ENCODE measurements around the gene GFPT1.

The GFPT1 gene

GRCh38 chr2:69344305-69344704, 42.7 kb downstream of the GFPT1 start:
- no peak for TF ChIP-seq JUND (IDR thresholded peaks at IDR 0.05; ENCODE audit: low read depth)
- DNase-seq (ENCODE audit: low read depth in 1 of 2, low spot score in 1 of 2) = no peak
- in situ Hi-C loops (cut with HindIII; ENCODE audit: low pct_unique_long_range_greater_than_20kb, low sequenced_read_pairs) = no loop called here

GRCh38 chr2:69340101-69340775, 46.8 kb downstream of the GFPT1 start:
- in situ Hi-C loops (cut with HindIII; ENCODE audit: low pct_unique_long_range_greater_than_20kb, low sequenced_read_pairs) = no loop called here
- no peak for DNase-seq (ENCODE audit: low read depth in 1 of 2, low spot score in 1 of 2)
- TF ChIP-seq JUND (IDR thresholded peaks at IDR 0.05; ENCODE audit: low read depth) = no peak

GRCh38 chr2:69335311-69335710, 51.7 kb downstream of the GFPT1 start:
- DNase-seq (ENCODE audit: low read depth in 1 of 2, low spot score in 1 of 2) = no peak
- in situ Hi-C loops (cut with HindIII; ENCODE audit: low pct_unique_long_range_greater_than_20kb, low sequenced_read_pairs) = no loop called here
- TF ChIP-seq JUND (IDR thresholded peaks at IDR 0.05; ENCODE audit: low read depth) = no peak

DNA sequence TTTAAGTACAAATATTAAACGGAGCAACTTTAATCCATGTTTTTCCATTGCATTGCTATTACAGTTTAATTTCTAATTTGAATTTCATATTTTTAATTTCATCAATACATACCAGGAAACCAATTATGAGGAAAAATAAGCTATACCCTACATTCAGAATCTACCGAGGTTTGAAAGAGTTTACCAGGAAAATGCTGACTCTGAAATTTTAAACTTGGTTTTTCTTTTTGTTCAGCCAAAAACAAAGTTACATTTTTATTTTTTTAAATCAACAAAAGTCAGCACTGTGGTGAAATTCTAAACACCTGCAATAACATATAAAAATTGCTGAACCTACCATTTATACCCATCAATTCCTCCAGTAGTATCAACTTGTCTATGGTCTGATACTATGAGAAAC, 53.7 kb downstream of the GFPT1 start:
- no peak for TF ChIP-seq JUND (IDR thresholded peaks at IDR 0.05; ENCODE audit: low read depth)
- in situ Hi-C loops (cut with HindIII; ENCODE audit: low pct_unique_long_range_greater_than_20kb, low sequenced_read_pairs) = no loop called here
- DNase-seq (ENCODE audit: low read depth in 1 of 2, low spot score in 1 of 2) = no peak

GRCh38 chr2:69330781-69331180, 56.2 kb downstream of the GFPT1 start:
- no peak for TF ChIP-seq JUND (IDR thresholded peaks at IDR 0.05; ENCODE audit: low read depth)
- DNase-seq (ENCODE audit: low read depth in 1 of 2, low spot score in 1 of 2) = no peak
- in situ Hi-C loops (cut with HindIII; ENCODE audit: low pct_unique_long_range_greater_than_20kb, low sequenced_read_pairs) = no loop called here

DNA sequence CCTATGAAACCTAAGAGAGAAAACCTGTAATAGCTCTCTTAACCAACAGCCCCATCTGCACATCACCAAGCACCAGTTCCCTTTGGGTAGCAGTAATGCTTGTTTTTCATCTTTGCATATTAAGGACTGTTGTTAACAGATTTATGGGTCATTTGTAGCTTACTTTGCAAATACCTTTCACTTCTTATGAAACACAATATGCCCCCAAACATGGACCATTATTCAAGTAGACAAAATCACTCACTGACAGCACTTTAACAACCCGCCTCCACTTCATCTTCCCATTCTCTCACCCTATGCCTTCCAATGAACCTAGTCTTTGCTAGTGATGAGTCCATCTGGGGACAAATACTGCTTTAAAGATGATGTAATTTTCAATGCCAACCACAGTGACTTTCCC, 64.4 kb downstream of the GFPT1 start:
- in situ Hi-C loops (cut with HindIII; ENCODE audit: low pct_unique_long_range_greater_than_20kb, low sequenced_read_pairs) = no loop called here
- no peak for TF ChIP-seq JUND (IDR thresholded peaks at IDR 0.05; ENCODE audit: low read depth)
- no peak for DNase-seq (ENCODE audit: low read depth in 1 of 2, low spot score in 1 of 2)

- no peak for TF ChIP-seq JUND (IDR thresholded peaks at IDR 0.05; ENCODE audit: low read depth)
- in situ Hi-C loops (cut with HindIII; ENCODE audit: low pct_unique_long_range_greater_than_20kb, low sequenced_read_pairs) = no loop called here
- no peak for DNase-seq (ENCODE audit: low read depth in 1 of 2, low spot score in 1 of 2)
Measured at GRCh38 chr2:69316550-69316949, 70.5 kb downstream of the GFPT1 start.

- no peak for DNase-seq (ENCODE audit: low read depth in 1 of 2, low spot score in 1 of 2)
- in situ Hi-C loops (cut with HindIII; ENCODE audit: low pct_unique_long_range_greater_than_20kb, low sequenced_read_pairs) = no loop called here
- TF ChIP-seq JUND (IDR thresholded peaks at IDR 0.05; ENCODE audit: low read depth) = no peak
Measured at GRCh38 chr2:69315160-69315761, 71.8 kb downstream of the GFPT1 start.

DNA sequence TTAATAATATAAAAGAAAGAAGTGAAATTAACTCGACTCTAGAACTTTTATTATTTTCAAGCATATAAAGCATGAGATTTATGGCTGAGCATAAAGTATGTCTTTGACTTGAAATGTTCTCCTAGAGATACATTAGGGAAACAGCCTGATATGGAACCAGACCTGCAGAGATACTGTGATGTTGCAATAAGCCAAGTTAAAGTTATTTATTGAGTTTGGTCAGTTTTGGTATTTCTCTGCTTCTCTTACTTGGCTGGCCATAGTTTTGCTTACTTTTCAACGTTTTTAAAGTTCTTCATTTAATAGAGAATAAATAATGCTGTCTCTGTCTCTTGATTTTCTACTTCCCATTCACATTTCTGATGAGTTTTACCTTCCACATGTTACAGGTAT, 76.0 kb downstream of the GFPT1 start:
- in situ Hi-C loops (cut with HindIII; ENCODE audit: low pct_unique_long_range_greater_than_20kb, low sequenced_read_pairs) = no loop called here
- DNase-seq (ENCODE audit: low read depth in 1 of 2, low spot score in 1 of 2) = no peak
- TF ChIP-seq JUND (IDR thresholded peaks at IDR 0.05; ENCODE audit: low read depth) = no peak

- TF ChIP-seq JUND (IDR thresholded peaks at IDR 0.05; ENCODE audit: low read depth) = no peak
- in situ Hi-C loops (cut with HindIII; ENCODE audit: low pct_unique_long_range_greater_than_20kb, low sequenced_read_pairs) = no loop called here
Measured at GRCh38 chr2:69310111-69311023, 76.7 kb downstream of the GFPT1 start.

GRCh38 chr2:69309351-69310110, 77.5 kb downstream of the GFPT1 start:
- DNase-seq (ENCODE audit: low read depth in 1 of 2, low spot score in 1 of 2) = peak in 1 of 2 experiments; percentile 9
- in situ Hi-C loops (cut with HindIII; ENCODE audit: low pct_unique_long_range_greater_than_20kb, low sequenced_read_pairs) = no loop called here
- TF ChIP-seq JUND (IDR thresholded peaks at IDR 0.05; ENCODE audit: low read depth) = no peak

More at GRCh38 chr2:69310111-69311023, 76.7 kb downstream of the GFPT1 start:
- DNase-seq (ENCODE audit: low read depth in 1 of 2, low spot score in 1 of 2) = no peak

- in situ Hi-C loops (cut with HindIII; ENCODE audit: low pct_unique_long_range_greater_than_20kb, low sequenced_read_pairs) = no loop called here
- no peak for DNase-seq (ENCODE audit: low read depth in 1 of 2, low spot score in 1 of 2)
- no peak for TF ChIP-seq JUND (IDR thresholded peaks at IDR 0.05; ENCODE audit: low read depth)
Measured at GRCh38 chr2:69308338-69308737, 78.7 kb downstream of the GFPT1 start.
